ENCODE data around the gene BSND. TPM values are rescaled to one million over a fixed set of nuclear protein-coding genes. Genes with fewer than 3 reads are reported as not detected.
A peak's percentile ranks its signal among the peaks of the same experiment; 100 is the strongest.

Gene BSND
- total RNA-seq, 2 experiments from 2014 or later, result not detected

GRCh38 chr1:55059302-55060132 is 60.8 kb downstream of the BSND start:
- no peaks in the 10 kb centered on the region for H3K9me3 Mint-ChIP-seq
- H3K4me1 Mint-ChIP-seq (ENCODE audit: low read depth), result peaks cover 5% of the 10 kb centered on the region
- no peak for TF ChIP-seq CTCF (IDR thresholded peaks at IDR 0.05)
- ATAC-seq, result no peak
- intact Hi-C loops (cut with micrococcal nuclease), result no loop called here
- H3K27me3 Mint-ChIP-seq, result no peaks in the 10 kb centered on the region
- H3K4me3 Mint-ChIP-seq, result no peak overlapping the region
- ChIA-PET POLR2A (interaction anchor here (1.1 kb wide), 1 partner anchor 9 kb away, joined by 3 read pairs; no protein-coding TSS in a partner anchor), CTCF (interaction anchor here (1.0 to 2.0 kb wide), 2 partner anchors 12 to 37 kb away, joined by 3 to 7 read pairs; no protein-coding TSS in a partner anchor)
- DNase-seq, result no peak
- H3K36me3 Mint-ChIP-seq (ENCODE audit: low read depth), result no peaks in the 10 kb centered on the region
- H3K27ac Mint-ChIP-seq, result no peak overlapping the region

GRCh38 chr1:55060133-55060999 is 61.6 kb downstream of the BSND start:
- H3K9me3 Mint-ChIP-seq, result no peaks in the 10 kb centered on the region
- no peak overlapping the region for H3K4me3 Mint-ChIP-seq
- no peaks in the 10 kb centered on the region for H3K36me3 Mint-ChIP-seq (ENCODE audit: low read depth)
- peak; percentile 56 for DNase-seq
- H3K4me1 Mint-ChIP-seq (ENCODE audit: low read depth), result peaks cover 5% of the 10 kb centered on the region
- ChIA-PET POLR2A (no interaction called here), CTCF (interaction anchor here (2.0 to 2.1 kb wide), 2 partner anchors 38 to 110 kb away, joined by 6 to 7 read pairs; no protein-coding TSS in a partner anchor)
- peak overlapping the region; percentile 14 for H3K27ac Mint-ChIP-seq
- ATAC-seq, result peak; percentile 92
- no peaks in the 10 kb centered on the region for H3K27me3 Mint-ChIP-seq
- no peak for TF ChIP-seq CTCF (IDR thresholded peaks at IDR 0.05)
- intact Hi-C loops (cut with micrococcal nuclease), result no loop called here

GRCh38 chr1:55061000-55061705 is 62.4 kb downstream of the BSND start:
- intact Hi-C loops (cut with micrococcal nuclease), result no loop called here
- no peaks in the 10 kb centered on the region for H3K9me3 Mint-ChIP-seq
- no peak overlapping the region for H3K27ac Mint-ChIP-seq
- H3K4me3 Mint-ChIP-seq, result no peak overlapping the region
- POLR2A ChIA-PET, result no interaction called here
- H3K36me3 Mint-ChIP-seq (ENCODE audit: low read depth), result no peaks in the 10 kb centered on the region
- H3K4me1 Mint-ChIP-seq (ENCODE audit: low read depth), result peaks cover 5% of the 10 kb centered on the region
- no peak for TF ChIP-seq CTCF (IDR thresholded peaks at IDR 0.05)
- ATAC-seq (no peak), DNase-seq (no peak)
- no peaks in the 10 kb centered on the region for H3K27me3 Mint-ChIP-seq
- CTCF ChIA-PET, result interaction anchor here (2.0 to 2.1 kb wide), 2 partner anchors 39 to 111 kb away, joined by 6 to 7 read pairs; no protein-coding TSS in a partner anchor

Other genes with a start within 250 kb of the BSND start
- 1 to 10 TPM; 6.0 to 6.7 TPM for gene PARS2, start 234.4 kb upstream of the BSND start, total RNA-seq
- 1 to 10 TPM; 3.3 to 3.5 TPM for gene TTC22, start 197.6 kb upstream of the BSND start, total RNA-seq
- 10 to 100 TPM; 59.5 to 64.7 TPM for gene DHCR24, start 111.7 kb upstream of the BSND start, total RNA-seq
- not detected for gene TMEM61, start 18.3 kb upstream of the BSND start, total RNA-seq
- not detected for gene PCSK9, start 40.6 kb downstream of the BSND start, total RNA-seq
- gene USP24, start 216.4 kb downstream of the BSND start, total RNA-seq, result 10 to 100 TPM; 39.4 to 47.0 TPM

Data from activated CD8-positive, alpha-beta T cell treated with anti-CD3 and anti-CD28 coated beads for 36 hours (primary cell).